Measurements from ENCODE around the gene XXYLT1. TPM values are rescaled to one million over a fixed set of nuclear protein-coding genes. Genes with fewer than 3 reads are reported as not detected.
"Not testable (repeated sequence)": the region's sequence is repeated elsewhere in the genome, so short reads cannot be mapped to it uniquely, and the experiment has no call there.

The XXYLT1 gene
- polyA plus RNA-seq, 1 donor (not counting 4 experiments of a cell fraction or from before 2014, with no cell fraction given): 11.1 TPM

DNA sequence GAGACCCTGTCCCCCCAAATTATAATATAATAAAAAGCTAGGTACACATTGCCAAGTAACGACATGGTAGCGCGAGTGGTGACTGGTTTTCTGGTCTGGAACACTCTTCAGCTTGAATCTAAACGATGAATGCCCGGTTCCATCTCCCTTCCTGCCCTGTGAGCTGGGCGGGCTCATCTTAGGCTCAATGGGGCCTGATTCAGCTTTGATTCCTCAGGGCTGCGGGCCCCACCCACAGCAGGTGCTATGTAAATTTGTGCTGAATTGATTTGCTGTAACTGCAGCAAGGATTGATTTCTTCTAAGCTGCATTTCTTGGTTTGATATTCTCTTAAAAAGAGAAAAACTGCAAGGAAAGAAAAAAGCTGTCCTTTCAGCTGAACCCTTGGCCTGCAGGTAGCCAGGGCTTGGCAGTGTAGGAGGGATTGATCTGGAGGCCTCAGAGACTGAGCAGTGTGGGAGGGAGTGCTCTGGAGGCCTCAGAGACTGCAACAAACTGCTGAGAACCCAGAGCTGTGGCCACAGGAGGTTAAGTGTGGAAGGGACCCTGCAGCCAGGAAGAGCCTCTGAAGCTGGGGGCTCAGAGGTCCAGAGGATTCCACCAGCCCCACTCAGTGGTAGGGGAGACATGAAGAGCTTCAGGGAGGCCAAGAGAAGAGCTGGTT is 231.6 kb downstream of the XXYLT1 start:
- TF ChIP-seq, protein P1, sequence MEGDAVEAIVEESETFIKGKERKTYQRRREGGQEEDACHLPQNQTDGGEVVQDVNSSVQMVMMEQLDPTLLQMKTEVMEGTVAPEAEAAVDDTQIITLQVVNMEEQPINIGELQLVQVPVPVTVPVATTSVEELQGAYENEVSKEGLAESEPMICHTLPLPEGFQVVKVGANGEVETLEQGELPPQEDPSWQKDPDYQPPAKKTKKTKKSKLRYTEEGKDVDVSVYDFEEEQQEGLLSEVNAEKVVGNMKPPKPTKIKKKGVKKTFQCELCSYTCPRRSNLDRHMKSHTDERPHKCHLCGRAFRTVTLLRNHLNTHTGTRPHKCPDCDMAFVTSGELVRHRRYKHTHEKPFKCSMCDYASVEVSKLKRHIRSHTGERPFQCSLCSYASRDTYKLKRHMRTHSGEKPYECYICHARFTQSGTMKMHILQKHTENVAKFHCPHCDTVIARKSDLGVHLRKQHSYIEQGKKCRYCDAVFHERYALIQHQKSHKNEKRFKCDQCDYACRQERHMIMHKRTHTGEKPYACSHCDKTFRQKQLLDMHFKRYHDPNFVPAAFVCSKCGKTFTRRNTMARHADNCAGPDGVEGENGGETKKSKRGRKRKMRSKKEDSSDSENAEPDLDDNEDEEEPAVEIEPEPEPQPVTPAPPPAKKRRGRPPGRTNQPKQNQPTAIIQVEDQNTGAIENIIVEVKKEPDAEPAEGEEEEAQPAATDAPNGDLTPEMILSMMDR (optimal IDR thresholded peaks at IDR 0.05 in 1 of 3, IDR thresholded peaks at IDR 0.05 in 1 of 3, conservative IDR thresholded peaks at IDR 0.05 in 1 of 3; ENCODE audit: extremely low read depth in 1 of 3, insufficient read depth in 2 of 3, low read length in 3 of 3): no peak
- TF ChIP-seq EZH2 (IDR thresholded peaks at IDR 0.05; ENCODE audit: low read length): no peak
- Histone ChIP-seq H3K27me3 (ENCODE audit: control insufficient read depth, extremely low read depth, insufficient read depth, low read length) (no peaks in the 10 kb centered on the region), H3K4me1 (ENCODE audit: control insufficient read depth, extremely low read depth, insufficient read depth, low read length) (peaks cover 14% of the 10 kb centered on the region), H3K4me3 (ENCODE audit: control insufficient read depth in 2 of 3, extremely low read depth in 1 of 3, insufficient read depth in 2 of 3, low read depth in 1 of 3, low read length in 3 of 3) (no peak overlapping the region), H2AFZ (ENCODE audit: control insufficient read depth, low read length) (no peak overlapping the region), H3K27ac (ENCODE audit: control insufficient read depth, insufficient read depth, low read length) (no peak overlapping the region), H3K4me2 (ENCODE audit: control insufficient read depth, extremely low read depth, insufficient read depth, low read depth, low read length) (no peak overlapping the region), H3K9me1 (ENCODE audit: control insufficient read depth, extremely low read depth, insufficient read depth, low read length) (no peaks in the 10 kb centered on the region), H3K9ac (ENCODE audit: control insufficient read depth, extremely low read depth, insufficient read depth, low read length) (no peak overlapping the region), H3K9me3 (ENCODE audit: control insufficient read depth, low read depth, low read length) (no peaks in the 10 kb centered on the region), H3K79me2 (ENCODE audit: control insufficient read depth, insufficient read depth, low read length) (no peaks in the 10 kb centered on the region), H3K36me3 (ENCODE audit: control insufficient read depth in 2 of 2, extremely low read depth in 1 of 2, insufficient read depth in 2 of 2, low read length in 2 of 2) (no peaks in the 10 kb centered on the region), H4K20me1 (ENCODE audit: control insufficient read depth, extremely low read depth, insufficient read depth, low read length) (no peaks in the 10 kb centered on the region)
- no peak for DNase-seq (ENCODE audit: low read depth, low spot score)
- no peak for FAIRE-seq
- dilution Hi-C loops (cut with MboI; ENCODE audit: extremely low pct_ligation_motif_present, low sequenced_read_pairs): no loop called here

DNA sequence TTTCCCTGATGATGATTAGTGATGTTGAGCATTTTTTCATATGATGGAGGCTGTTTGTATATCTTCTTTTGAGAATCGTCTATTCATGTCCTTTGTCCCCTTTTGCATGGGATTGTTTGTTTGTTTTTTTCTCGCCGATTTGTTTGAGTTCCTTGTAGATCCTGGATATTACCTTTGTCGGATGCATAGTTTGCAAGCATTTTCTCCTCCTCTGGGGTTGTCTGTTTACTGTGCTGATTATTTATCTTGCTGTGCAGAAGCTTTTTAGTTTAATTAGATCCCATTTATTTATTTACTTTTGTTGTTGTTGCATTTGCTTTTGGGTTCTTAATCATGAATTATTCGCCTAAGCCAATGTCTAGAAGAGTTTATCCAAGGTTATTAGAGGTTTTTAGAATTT is 232.8 kb downstream of the XXYLT1 start:
- no peak overlapping the region for H3K9ac ChIP-seq (ENCODE audit: control insufficient read depth, extremely low read depth, insufficient read depth, low read length)
- H3K79me2 ChIP-seq (ENCODE audit: control insufficient read depth, insufficient read depth, low read length): no peaks in the 10 kb centered on the region
- TF ChIP-seq, protein P1 (optimal IDR thresholded peaks at IDR 0.05 in 1 of 3, IDR thresholded peaks at IDR 0.05 in 1 of 3, conservative IDR thresholded peaks at IDR 0.05 in 1 of 3; ENCODE audit: extremely low read depth in 1 of 3, insufficient read depth in 2 of 3, low read length in 3 of 3): no peak
- no peak for TF ChIP-seq EZH2 (IDR thresholded peaks at IDR 0.05; ENCODE audit: low read length)
- no peak for FAIRE-seq
- H3K27me3 ChIP-seq (ENCODE audit: control insufficient read depth, extremely low read depth, insufficient read depth, low read length): no peaks in the 10 kb centered on the region
- H3K4me3 ChIP-seq (ENCODE audit: control insufficient read depth in 2 of 3, extremely low read depth in 1 of 3, insufficient read depth in 2 of 3, low read depth in 1 of 3, low read length in 3 of 3): no peak overlapping the region
- H3K4me1 ChIP-seq (ENCODE audit: control insufficient read depth, extremely low read depth, insufficient read depth, low read length): peaks cover 20% of the 10 kb centered on the region
- H2AFZ ChIP-seq (ENCODE audit: control insufficient read depth, low read length): no peak overlapping the region
- H3K4me2 ChIP-seq (ENCODE audit: control insufficient read depth, extremely low read depth, insufficient read depth, low read depth, low read length): no peak overlapping the region
- no peaks in the 10 kb centered on the region for H3K9me1 ChIP-seq (ENCODE audit: control insufficient read depth, extremely low read depth, insufficient read depth, low read length)
- DNase-seq (ENCODE audit: low read depth, low spot score): no peak
- H3K27ac ChIP-seq (ENCODE audit: control insufficient read depth, insufficient read depth, low read length): no peak overlapping the region
- no peaks in the 10 kb centered on the region for H4K20me1 ChIP-seq (ENCODE audit: control insufficient read depth, extremely low read depth, insufficient read depth, low read length)
- H3K36me3 ChIP-seq (ENCODE audit: control insufficient read depth in 2 of 2, extremely low read depth in 1 of 2, insufficient read depth in 2 of 2, low read length in 2 of 2): no peaks in the 10 kb centered on the region
- H3K9me3 ChIP-seq (ENCODE audit: control insufficient read depth, low read depth, low read length): no peaks in the 10 kb centered on the region
- dilution Hi-C loops (cut with MboI; ENCODE audit: extremely low pct_ligation_motif_present, low sequenced_read_pairs): no loop called here

DNA sequence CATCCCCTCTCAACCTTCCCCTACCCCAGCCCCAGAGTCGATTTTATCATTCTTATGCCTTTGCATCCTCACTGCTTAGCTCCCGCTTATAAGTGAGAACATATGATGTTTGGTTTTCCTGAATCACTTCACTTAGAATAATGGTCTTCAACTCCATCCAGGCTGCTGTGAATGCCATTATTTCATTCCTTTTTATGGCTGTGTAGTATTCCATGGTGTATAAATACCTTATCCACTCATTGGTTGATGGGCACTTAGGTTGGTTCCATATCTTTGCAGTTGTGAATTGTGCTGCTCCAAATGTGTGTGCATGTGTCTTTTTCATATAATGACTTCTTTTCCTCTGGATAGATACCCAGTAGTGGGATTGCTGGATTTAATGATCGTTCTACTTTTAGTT is 233.4 kb downstream of the XXYLT1 start:
- dilution Hi-C loops (cut with MboI; ENCODE audit: extremely low pct_ligation_motif_present, low sequenced_read_pairs); H3K27ac ChIP-seq (ENCODE audit: control insufficient read depth, insufficient read depth, low read length); H2AFZ ChIP-seq (ENCODE audit: control insufficient read depth, low read length); DNase-seq (ENCODE audit: low read depth, low spot score); H3K27me3 ChIP-seq (ENCODE audit: control insufficient read depth, extremely low read depth, insufficient read depth, low read length); H3K9ac ChIP-seq (ENCODE audit: control insufficient read depth, extremely low read depth, insufficient read depth, low read length); H3K9me3 ChIP-seq (ENCODE audit: control insufficient read depth, low read depth, low read length); H3K9me1 ChIP-seq (ENCODE audit: control insufficient read depth, extremely low read depth, insufficient read depth, low read length); H3K36me3 ChIP-seq (ENCODE audit: control insufficient read depth in 2 of 2, extremely low read depth in 1 of 2, insufficient read depth in 2 of 2, low read length in 2 of 2); H4K20me1 ChIP-seq (ENCODE audit: control insufficient read depth, extremely low read depth, insufficient read depth, low read length); H3K4me2 ChIP-seq (ENCODE audit: control insufficient read depth, extremely low read depth, insufficient read depth, low read depth, low read length); FAIRE-seq; H3K4me3 ChIP-seq (ENCODE audit: control insufficient read depth in 2 of 3, extremely low read depth in 1 of 3, insufficient read depth in 2 of 3, low read depth in 1 of 3, low read length in 3 of 3); H3K79me2 ChIP-seq (ENCODE audit: control insufficient read depth, insufficient read depth, low read length): not testable (repeated sequence)
- peaks cover 19% of the 10 kb centered on the region for H3K4me1 ChIP-seq (ENCODE audit: control insufficient read depth, extremely low read depth, insufficient read depth, low read length)
